ENCODE data around the gene PEAR1. TPM values are rescaled to one million over a fixed set of nuclear protein-coding genes. Genes with fewer than 3 reads are reported as not detected.
"Not testable (repeated sequence)": the region's sequence is repeated elsewhere in the genome, so short reads cannot be mapped to it uniquely, and the experiment has no call there.

The PEAR1 gene
- total RNA-seq, 1 donor from 2014 or later: 9.9 TPM

GRCh38 chr1:156922986-156923669, 29.6 kb downstream of the PEAR1 start:
- DNase-seq (ENCODE audit: low spot score): no peak

DNA sequence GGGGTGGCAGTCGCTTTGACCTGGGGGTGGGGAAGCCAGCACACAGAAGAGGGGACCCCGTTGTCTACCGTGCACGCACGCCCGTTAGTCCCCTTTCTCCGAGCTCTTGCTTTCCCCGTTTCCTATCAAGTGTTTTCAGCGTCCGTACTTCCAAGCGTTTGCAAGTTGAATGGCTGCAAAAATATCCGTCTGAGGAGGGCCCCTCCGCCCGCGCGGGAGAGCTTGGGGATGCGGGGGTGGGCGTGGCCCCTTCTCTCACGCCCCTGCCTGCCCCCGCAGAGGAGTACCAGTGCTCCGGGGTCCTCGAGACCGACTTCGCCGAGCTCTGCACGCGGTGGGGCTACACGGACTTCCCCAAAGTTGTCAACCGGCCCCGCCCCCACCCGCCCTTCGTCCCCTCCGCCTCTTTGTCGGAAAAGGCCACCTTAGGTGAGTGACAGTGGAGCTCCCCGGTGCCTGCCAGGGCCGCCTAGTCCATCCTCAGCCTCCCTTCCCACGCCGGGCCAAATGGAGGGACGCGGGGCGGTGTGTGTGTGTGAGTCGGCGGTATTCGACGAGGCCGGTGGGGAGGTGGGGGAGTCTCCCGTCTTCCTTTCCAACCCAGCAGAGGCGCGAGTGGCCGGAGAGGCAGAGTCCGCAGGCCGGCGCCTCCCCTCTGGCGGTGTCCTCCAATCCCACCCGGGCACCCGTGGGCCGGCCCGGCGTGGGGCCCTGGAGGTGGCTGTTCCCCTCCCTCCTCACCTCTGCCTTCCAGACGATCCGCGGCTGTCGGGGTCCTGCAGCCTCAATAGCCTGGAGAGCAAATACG, 30.4 kb downstream of the PEAR1 start:
- DNase-seq (ENCODE audit: low spot score): no peak

DNA sequence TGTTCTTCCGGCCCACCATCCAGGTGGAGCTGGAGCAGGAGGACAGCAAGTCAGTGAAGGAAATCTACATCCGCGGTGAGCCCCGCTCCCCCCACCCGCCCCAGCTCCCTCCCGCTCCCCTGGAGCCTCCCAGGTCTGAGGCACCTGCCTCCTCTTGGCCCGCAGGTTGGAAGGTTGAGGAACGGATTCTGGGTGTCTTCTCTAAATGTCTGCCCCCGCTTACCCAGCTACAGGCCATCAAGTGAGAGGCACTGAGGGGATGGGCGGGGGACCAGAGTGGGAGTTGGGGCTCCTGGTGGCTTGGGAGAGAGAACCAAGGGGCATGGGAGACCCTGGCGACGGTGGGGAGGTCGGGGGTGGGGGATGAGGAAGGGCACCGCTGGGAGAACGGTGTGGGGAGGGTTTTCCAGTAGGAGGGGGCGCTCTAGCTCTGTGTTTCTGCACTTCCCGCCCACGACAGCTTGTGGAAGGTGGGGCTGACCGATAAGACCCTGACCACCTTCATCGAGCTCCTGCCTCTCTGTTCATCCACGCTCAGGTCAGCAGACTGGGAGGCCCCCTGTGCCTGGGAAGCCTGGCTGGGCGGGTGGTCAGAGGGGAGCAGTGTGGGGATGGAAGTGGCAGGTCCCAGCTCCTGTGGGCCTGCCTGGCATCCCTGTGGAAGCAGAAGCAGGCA, 31.1 kb downstream of the PEAR1 start:
- DNase-seq (ENCODE audit: low spot score): no peak

DNA sequence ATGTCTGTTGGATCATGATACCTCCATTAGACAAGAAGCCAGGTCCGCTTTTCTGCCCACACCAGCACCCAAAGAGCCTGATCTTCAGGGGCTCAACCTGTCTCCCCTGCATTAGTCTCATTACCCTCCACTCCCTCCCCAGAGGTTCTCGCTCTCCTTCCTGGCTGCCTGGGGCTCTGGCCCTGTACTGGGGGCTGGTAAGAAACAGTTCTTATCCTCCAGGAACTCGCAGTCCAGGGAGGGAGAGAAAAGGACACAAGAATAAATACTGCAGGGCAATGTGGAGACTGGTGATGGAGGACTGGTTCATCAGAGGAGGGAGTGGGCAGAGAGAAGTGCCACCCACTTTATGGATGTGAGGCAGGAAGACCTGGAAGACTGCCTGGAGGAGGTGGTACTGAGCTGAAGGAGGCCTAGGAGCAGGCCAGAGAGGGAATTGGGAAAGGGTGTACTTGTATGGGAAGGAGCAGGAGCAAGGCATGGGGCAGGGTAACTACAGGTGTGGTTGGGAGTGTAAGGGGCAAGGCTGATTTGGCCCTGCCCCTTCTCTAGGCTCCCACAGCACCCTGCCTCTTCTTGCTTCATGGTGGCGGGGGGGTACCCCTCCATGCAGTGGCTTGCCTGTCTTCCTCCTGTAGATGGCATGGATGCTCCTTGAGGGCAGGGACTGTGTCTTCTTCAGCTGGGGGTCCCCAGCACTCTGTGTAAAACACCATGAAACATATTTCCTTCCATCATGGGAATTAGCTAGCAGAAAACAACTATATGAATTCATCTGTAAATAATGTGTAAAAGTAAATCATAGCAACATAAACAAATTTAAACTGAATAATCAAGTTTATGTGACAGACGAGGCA, 31.9 kb downstream of the PEAR1 start:
- DNase-seq (ENCODE audit: low spot score): no peak

DNA sequence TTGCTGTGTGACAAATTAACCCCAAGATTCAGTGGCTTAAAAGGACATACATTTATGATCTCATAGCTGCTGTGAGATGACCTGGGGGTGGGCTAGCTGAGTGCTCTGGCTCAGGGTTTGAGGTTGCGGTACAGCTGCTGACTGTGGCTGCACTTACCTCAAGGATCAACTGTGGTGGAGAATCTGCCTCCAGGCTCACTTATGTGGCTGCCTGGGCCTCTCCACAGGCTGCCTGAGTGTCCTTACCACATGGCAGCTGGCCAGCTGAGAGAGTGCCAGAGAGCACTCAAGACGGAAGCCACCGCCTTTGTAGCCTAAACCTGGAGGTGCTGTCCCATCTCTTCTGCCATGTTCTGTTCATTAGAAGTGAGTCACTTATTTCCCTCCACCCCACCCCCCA, 32.7 kb downstream of the PEAR1 start:
- peak; percentile 65 for DNase-seq (ENCODE audit: low spot score)

GRCh38 chr1:156926695-156927094, 33.2 kb downstream of the PEAR1 start:
- DNase-seq (ENCODE audit: low spot score): not testable (repeated sequence)

DNA sequence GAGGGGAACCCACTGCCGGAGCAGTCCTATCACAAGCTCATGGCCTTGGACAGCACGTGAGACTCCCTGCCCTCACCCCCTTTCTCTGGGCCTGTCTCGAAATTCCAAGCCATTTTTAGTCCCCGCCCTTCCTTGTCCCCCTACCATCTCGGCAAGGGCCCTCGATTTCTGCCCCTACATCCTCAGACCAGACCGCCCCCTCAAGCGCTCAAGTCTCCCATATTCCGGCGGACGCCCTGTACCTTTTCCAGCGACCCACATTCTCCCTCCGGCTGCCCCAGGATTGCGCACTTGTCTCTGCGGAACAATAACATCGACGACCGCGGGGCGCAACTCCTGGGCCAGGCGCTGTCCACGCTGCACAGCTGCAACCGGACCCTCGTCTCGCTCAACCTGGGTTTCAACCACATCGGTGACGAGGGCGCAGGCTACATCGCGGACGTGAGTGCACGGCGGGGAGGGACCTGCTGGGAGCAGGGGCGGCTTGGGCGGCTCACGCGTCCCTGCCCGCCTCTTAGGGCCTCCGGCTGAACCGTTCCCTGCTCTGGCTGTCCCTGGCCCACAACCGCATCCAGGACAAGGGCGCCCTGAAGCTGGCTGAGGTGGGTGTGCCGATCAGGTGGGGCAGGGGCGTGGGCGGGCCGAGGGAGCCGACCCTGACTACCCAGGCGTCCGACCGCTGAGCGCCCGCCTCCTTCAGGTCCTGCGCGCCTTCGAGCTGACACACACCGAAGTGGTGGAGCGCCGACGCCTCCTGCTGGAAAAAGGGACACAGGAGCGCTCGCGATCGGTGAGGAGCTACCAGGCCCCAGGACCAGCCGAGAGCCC, 33.9 kb downstream of the PEAR1 start:
- DNase-seq (ENCODE audit: low spot score): peak; percentile 62

DNA sequence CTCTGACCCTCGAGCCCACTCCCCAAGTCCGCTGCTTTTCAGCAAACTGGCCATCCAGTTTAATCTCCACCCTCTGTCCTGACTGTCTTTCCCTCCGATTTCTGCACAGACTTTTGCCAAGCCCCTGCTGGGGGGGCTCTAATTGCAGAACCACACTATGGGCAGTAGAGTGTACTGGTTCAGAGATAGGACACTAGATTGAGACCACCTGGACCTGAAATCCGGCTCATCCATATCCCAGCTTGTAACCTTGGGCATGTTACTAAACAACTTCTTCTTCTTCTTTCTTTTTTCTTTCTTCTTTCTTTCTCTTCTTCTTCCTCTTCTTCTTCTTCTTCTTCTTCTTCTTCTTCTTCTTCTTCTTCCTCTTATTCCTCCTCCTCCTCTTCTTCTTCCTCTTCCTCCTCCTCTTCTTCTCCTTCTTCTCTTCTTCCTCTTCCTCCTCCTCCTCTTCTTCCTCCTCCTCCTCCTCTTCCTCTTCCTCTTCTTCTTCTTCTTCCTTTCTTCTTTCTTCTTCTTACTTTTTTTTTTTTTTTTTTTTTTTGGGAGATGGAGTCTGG, 34.6 kb downstream of the PEAR1 start:
- DNase-seq (ENCODE audit: low spot score): no peak

GRCh38 chr1:156929596-156930238, 36.2 kb downstream of the PEAR1 start:
- no peak for DNase-seq (ENCODE audit: low spot score)

GRCh38 chr1:156930483-156930882, 37.0 kb downstream of the PEAR1 start:
- DNase-seq (ENCODE audit: low spot score): no peak

DNA sequence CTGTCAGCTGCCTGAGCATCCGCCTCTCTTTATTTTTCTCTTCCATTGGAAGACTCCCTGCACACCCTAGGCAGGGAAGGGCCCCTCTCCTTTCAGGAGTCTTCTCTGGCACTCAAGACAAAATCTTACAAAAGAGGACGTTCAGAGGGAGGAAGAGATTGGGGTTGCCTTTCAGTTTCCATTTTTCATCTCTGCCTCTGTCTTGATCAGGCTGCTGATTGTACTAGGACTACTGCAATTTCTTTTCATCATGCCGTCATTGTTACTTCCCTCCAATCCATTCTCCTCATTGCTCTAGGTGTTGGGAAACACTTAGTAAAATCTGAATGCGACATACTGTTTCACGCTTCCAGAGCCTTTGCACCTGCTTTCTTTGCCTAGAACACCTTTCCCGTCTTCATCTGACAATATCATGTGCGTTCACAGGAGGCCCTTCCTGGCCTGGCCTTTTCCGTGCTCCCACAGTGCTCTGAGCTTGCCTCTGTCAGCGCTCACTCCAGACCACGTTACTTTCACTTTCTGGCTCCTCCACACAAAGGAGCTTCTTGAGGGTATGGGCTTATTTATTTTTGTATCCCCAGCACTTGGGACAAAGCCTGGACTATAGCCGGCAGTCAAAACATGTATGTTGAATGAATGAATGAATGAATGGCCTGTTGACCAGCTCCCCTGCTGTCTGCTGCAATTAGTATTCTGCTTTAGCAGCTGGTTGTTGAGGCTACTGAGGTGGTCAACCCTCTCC, 37.9 kb downstream of the PEAR1 start:
- DNase-seq (ENCODE audit: low spot score): no peak

DNA sequence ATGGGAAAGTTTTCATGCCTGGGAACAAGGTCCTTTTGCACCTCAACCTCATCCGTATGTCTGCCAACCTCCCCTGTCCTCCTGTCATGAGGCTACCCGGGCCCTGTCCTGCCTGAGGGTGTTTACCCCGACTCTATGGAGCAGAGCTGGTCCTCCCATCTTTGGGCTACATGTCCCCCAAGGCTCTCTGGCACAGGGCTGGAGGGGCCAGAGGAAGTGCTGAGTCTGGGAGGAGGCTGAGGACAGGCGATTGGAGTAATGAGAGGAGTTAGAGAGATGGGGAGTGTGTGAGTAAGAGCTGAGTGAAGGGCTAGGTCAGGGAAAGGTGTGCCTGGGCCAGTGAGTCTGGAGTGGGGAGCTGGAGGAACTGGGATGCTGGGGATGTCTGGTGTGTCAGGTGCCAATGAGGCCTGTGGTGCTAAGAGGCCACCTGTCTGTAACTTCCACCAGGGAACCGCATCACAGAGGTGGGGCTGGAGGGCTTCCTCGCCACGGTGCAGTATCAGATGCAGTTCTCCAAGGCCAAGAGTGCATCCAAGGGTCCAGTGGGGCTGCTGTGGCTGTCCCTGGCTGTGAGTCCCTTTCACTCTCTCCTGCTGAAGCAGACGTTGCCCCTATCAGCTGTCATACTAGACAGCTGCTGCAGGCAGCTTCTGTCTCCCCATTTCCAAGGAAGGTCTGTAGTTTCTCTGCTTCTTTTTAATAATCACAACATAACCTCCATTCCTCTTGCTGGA, 38.6 kb downstream of the PEAR1 start:
- no peak for DNase-seq (ENCODE audit: low spot score)

DNA sequence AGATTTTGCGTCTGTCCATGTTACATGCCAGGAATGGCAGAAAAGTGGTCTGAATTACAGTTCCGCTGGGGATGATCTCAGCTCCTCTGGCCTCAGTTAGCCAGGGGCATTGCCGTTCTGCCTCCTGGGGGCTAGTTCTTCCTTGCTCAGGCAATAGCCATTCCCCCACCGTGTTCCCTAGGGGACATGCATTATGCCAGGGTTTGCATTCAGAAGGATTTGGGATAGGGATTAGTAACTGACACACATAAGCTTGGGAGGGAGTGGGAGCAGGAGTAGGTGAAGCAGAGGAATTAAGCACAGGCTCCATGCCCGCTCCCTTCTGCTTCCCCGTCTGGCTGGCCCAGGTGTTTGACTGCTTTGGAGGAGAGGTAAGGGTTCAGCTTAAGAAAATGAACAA, 39.6 kb downstream of the PEAR1 start:
- no peak for DNase-seq (ENCODE audit: low spot score)

DNA sequence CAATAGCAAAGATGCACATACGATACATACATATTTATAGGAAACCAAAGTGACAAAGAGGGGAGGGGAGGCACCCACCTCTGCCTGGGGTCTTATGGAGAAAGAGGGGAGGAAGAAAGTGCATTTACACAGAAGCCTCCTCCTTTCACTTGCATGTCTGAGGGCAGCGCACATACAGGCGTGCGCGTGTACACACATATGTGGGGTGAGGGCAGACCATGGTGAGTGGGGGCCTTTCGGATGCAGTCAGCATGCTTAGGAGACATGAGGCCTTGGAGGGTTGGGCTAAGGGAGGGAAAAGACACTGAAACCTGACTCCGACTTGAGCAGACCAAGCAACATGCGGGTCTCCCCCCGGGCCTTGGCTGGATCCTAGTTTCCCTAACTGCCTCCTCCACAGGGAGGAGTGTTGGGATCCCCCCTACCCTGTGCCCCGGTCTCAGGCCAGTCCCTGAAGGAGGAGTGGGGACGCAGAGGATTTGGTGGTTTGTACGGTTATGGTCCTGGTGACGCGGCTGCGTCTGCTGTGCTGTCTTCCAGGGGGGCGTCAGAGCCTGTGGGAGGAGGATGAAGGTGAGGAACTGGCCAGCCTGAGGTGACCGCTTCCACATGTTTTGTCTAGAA, 42.1 kb downstream of the PEAR1 start:
- DNase-seq (ENCODE audit: low spot score): no peak

- DNase-seq (ENCODE audit: low spot score): no peak
These were observed 42.7 kb downstream of the PEAR1 start for GRCh38 chr1:156936191-156936590.

DNA sequence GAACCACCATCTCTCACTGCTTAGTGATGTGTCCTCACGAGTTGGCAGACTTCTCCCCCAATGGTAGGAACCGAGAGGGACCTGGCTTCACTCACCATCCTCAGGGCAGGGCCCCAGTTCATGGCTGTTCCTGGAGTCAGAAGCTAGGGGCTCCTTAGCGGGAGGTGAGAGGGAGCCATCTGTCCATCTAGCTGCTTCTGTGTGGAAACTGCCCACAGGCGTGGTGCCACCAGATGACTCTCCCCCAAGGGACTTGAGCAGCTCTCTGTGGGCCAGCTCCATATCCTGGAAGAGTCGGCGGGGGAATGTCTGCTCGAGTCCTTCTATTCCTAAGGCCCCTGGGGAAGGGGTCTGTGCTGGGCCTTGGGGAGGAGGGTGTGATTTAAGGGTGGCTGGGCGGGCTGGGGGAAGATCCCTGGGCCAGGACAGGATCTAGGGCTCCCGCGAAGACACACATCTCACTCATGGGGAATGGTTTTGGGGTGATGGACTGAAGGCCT, 43.3 kb downstream of the PEAR1 start:
- DNase-seq (ENCODE audit: low spot score): no peak

DNA sequence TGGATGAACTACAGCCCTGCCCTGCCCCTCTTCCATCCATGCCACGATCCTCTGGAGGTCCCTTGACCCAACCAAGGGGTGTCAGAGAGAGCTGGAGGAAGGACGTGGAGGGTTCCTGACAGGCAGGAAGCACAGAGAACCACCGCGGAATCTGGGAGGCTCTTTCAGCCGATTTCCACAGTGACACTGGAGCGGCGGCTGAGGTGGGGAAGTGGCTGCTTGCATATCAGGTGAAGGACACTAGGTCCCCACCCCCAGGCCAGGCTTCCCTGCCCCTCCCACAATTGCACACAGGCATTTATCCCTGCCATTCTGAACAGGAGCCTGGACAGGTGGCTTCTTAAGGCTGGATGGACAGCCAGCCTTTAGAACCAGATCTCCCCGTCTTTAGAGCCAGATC, 44.4 kb downstream of the PEAR1 start:
- no peak for DNase-seq (ENCODE audit: low spot score)

DNA sequence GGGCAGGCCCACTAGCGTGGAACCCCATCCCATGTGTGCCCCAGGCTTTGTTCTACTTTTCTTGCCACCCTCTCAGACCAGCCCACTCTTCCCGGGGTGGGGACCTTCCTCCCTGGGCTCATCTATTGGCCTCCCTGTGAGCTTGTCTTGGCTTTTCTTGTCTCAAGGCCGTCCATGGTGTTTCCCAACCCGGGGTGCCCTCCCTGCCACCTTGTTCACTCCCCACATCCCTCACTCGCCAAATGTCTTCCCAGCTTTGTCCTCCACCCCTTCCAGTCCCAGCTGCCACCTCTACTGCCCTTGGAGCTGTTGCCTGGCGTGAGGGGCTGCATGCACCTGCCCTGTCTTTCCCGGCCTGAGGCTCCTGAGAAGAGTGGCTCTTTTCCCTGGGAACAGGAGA, 45.3 kb downstream of the PEAR1 start:
- no peak for DNase-seq (ENCODE audit: low spot score)
